ENCODE measurements around the gene ADCY2.

The ADCY2 gene

GRCh38 chr5:7668161-7668560 is 272.2 kb downstream of the ADCY2 start:
- no peak for DNase-seq

GRCh38 chr5:7668627-7669026 is 272.7 kb downstream of the ADCY2 start:
- no peak for DNase-seq

GRCh38 chr5:7671381-7671993 is 275.5 kb downstream of the ADCY2 start:
- DNase-seq = peak; percentile 0

GRCh38 chr5:7673658-7674057 is 277.7 kb downstream of the ADCY2 start:
- DNase-seq = no peak

GRCh38 chr5:7676455-7676854 is 280.5 kb downstream of the ADCY2 start:
- DNase-seq = no peak

GRCh38 chr5:7678030-7678429 is 282.1 kb downstream of the ADCY2 start:
- DNase-seq = no peak

GRCh38 chr5:7679663-7680062 is 283.7 kb downstream of the ADCY2 start:
- no peak for DNase-seq

- no peak for DNase-seq
Measured at GRCh38 chr5:7680260-7680659, 284.3 kb downstream of the ADCY2 start.

GRCh38 chr5:7682379-7682778 is 286.4 kb downstream of the ADCY2 start:
- DNase-seq = no peak

- DNase-seq = no peak
Measured at GRCh38 chr5:7683753-7684152, 287.8 kb downstream of the ADCY2 start.

GRCh38 chr5:7684826-7685225 is 288.9 kb downstream of the ADCY2 start:
- DNase-seq = no peak

- no peak for DNase-seq
Measured at GRCh38 chr5:7686794-7687193, 290.9 kb downstream of the ADCY2 start.

GRCh38 chr5:7690557-7690956 is 294.6 kb downstream of the ADCY2 start:
- no peak for DNase-seq

GRCh38 chr5:7705261-7705660 is 309.3 kb downstream of the ADCY2 start:
- no peak for DNase-seq

GRCh38 chr5:7705736-7706135 is 309.8 kb downstream of the ADCY2 start:
- DNase-seq = no peak

- no peak for DNase-seq
Measured at GRCh38 chr5:7706256-7706655, 310.3 kb downstream of the ADCY2 start.

GRCh38 chr5:7714119-7714518 is 318.2 kb downstream of the ADCY2 start:
- peak; percentile 13 for DNase-seq

- DNase-seq = no peak
Measured at GRCh38 chr5:7714697-7715096, 318.8 kb downstream of the ADCY2 start.

GRCh38 chr5:7717691-7718090 is 321.8 kb downstream of the ADCY2 start:
- DNase-seq = no peak

GRCh38 chr5:7728076-7728475 is 332.1 kb downstream of the ADCY2 start:
- DNase-seq = no peak

GRCh38 chr5:7741415-7742065 is 345.6 kb downstream of the ADCY2 start:
- no peak for DNase-seq

- DNase-seq = no peak
Measured at GRCh38 chr5:7742241-7742656, 346.3 kb downstream of the ADCY2 start.

- peak; percentile 49 for DNase-seq
Measured at GRCh38 chr5:7745882-7746610, 350.1 kb downstream of the ADCY2 start.

GRCh38 chr5:7747728-7748127 is 351.8 kb downstream of the ADCY2 start:
- no peak for DNase-seq
